Measurements from ENCODE around the gene RAB11FIP4.
"Not testable (repeated sequence)": the region's sequence is repeated elsewhere in the genome, so short reads cannot be mapped to it uniquely, and the experiment has no call there.

RAB11FIP4 gene

GRCh38 chr17:31433811-31434726 is 42.6 kb downstream of the RAB11FIP4 start:
- peak; percentile 56 for DNase-seq

GRCh38 chr17:31434727-31435050 is 43.2 kb downstream of the RAB11FIP4 start:
- DNase-seq = peak; percentile 48

GRCh38 chr17:31435581-31435980 is 44.1 kb downstream of the RAB11FIP4 start:
- peak; percentile 49 for DNase-seq

GRCh38 chr17:31437720-31438400 is 46.4 kb downstream of the RAB11FIP4 start:
- DNase-seq = no peak

GRCh38 chr17:31439716-31440115 is 48.2 kb downstream of the RAB11FIP4 start:
- DNase-seq = peak; percentile 42

- DNase-seq = no peak
Measured at GRCh38 chr17:31442276-31442675, 50.8 kb downstream of the RAB11FIP4 start.

- DNase-seq = not testable (repeated sequence)
Measured at GRCh38 chr17:31442856-31443255, 51.4 kb downstream of the RAB11FIP4 start.

- DNase-seq = no peak
Measured at GRCh38 chr17:31443386-31443785, 51.9 kb downstream of the RAB11FIP4 start.

GRCh38 chr17:31444026-31444425 is 52.6 kb downstream of the RAB11FIP4 start:
- DNase-seq = no peak

GRCh38 chr17:31446195-31446967 is 54.9 kb downstream of the RAB11FIP4 start:
- DNase-seq = no peak

GRCh38 chr17:31448467-31449077 is 57.1 kb downstream of the RAB11FIP4 start:
- peak; percentile 80 for DNase-seq

- no peak for DNase-seq
Measured at GRCh38 chr17:31449111-31449510, 57.6 kb downstream of the RAB11FIP4 start.

- no peak for DNase-seq
Measured at GRCh38 chr17:31449746-31450145, 58.3 kb downstream of the RAB11FIP4 start.

- DNase-seq = no peak
Measured at GRCh38 chr17:31452101-31452500, 60.6 kb downstream of the RAB11FIP4 start.

GRCh38 chr17:31452561-31453110 is 61.2 kb downstream of the RAB11FIP4 start:
- DNase-seq = no peak

- no peak for DNase-seq
Measured at GRCh38 chr17:31453896-31454295, 62.4 kb downstream of the RAB11FIP4 start.

GRCh38 chr17:31456814-31457213 is 65.3 kb downstream of the RAB11FIP4 start:
- DNase-seq = no peak

GRCh38 chr17:31457391-31458234 is 66.1 kb downstream of the RAB11FIP4 start:
- no peak for DNase-seq

GRCh38 chr17:31458829-31459228 is 67.4 kb downstream of the RAB11FIP4 start:
- DNase-seq = peak; percentile 42

GRCh38 chr17:31459716-31460115 is 68.2 kb downstream of the RAB11FIP4 start:
- peak; percentile 54 for DNase-seq

GRCh38 chr17:31460226-31460721 is 68.8 kb downstream of the RAB11FIP4 start:
- DNase-seq = no peak
